NT2/D1 (cell line): ENCODE data around the gene ZNF365.

Experiments used
- YY1 ChIP-seq: IDR thresholded peaks from 2 replicates; pipeline ENCODE4 v1.6.1; 2011; ENCODE audit not compliant: insufficient read length, insufficient read depth
- ZNF274 ChIP-seq: IDR thresholded peaks from 2 replicates; pipeline ENCODE4 v1.6.1; 2011; ENCODE audit warnings: mild to moderate bottlenecking, low read depth, low read length

DNA sequence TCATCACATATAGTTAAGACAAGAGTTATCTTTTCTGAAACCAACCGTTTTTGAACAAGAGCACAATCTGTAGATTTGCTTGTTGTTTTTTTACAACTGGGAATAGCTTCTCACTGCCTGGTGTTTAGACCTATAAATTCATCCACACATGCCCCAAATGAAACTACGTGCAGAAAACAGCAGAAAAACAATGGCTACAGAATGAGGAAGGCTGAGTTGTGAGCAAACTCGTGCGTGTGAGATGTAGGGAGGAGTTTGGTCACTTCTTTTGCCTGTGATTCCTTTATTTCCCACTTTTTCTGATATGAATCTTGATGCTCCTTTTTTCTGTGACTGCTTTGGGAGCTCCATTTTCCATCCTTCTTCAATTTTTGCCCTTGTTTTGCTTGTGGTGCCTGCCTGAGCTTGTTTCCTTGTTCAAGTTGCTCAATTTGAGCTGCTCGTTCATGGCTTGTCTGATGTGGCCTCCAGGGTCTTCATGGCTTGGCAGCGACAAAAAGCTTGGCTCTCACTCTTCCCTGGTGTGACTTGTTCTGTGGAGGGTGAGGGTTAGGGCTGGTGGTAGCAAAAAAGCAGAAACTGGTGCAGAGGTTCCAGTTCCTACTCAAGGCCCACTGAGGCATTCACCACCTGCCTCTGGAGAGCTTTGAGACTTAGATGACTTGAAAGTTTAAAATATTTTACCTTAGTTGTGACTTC lies 76.9 kb downstream of the ZNF365 start:
- TF ChIP-seq YY1 (no peak), ZNF274 (no peak)
